HepG2 (cell line): ENCODE results near the gene ABCB6. TPM values are rescaled to one million over a fixed set of nuclear protein-coding genes. Genes with fewer than 3 reads are reported as not detected.

ENCODE experiments used
- ATF3 ChIP-seq: sonication (generic); formaldehyde crosslinking; IDR thresholded peaks from 2 replicates; pipeline ENCODE4 v1.4.0; 2020; ENCODE audit warnings: missing genetic modification reagents
- CC2D1A ChIP-seq: sonication (generic); formaldehyde crosslinking; IDR thresholded peaks from 2 replicates; pipeline ENCODE4 v1.8.1; 2023; ENCODE audit warnings: mild to moderate bottlenecking, missing genetic modification reagents
- CREBL2 ChIP-seq: sonication (generic); formaldehyde crosslinking; IDR thresholded peaks from 2 replicates; pipeline ENCODE4 v1.8.1; 2023; ENCODE audit warnings: missing genetic modification reagents, mild to moderate bottlenecking, borderline replicate concordance
- DBP ChIP-seq: sonication (generic); formaldehyde crosslinking; IDR thresholded peaks from 2 replicates; pipeline ENCODE4 v1.4.0; 2020; ENCODE audit warnings: missing genetic modification reagents; ENCODE audit errors: not compliant biosample characterization
- HOXA9 ChIP-seq: sonication (generic); formaldehyde crosslinking; IDR thresholded peaks from 2 replicates; pipeline ENCODE4 v1.8.1; 2022; ENCODE audit warnings: missing genetic modification reagents, mild to moderate bottlenecking, moderate library complexity, borderline replicate concordance
- JUND ChIP-seq: sonication (generic); formaldehyde crosslinking; IDR thresholded peaks from 2 replicates; pipeline ENCODE4 v1.8.0; 2022; ENCODE audit warnings: mild to moderate bottlenecking, missing genetic modification reagents
- MYPOP ChIP-seq: sonication (generic); formaldehyde crosslinking; IDR thresholded peaks from 2 replicates; pipeline ENCODE4 v1.8.1; 2023; ENCODE audit warnings: mild to moderate bottlenecking, moderate library complexity, missing genetic modification reagents
- NFE2 ChIP-seq: sonication (generic); formaldehyde crosslinking; IDR thresholded peaks from 2 replicates; pipeline ENCODE4 v1.4.0; 2020; ENCODE audit warnings: missing genetic modification reagents
- SMYD3 ChIP-seq: sonication (generic); formaldehyde crosslinking; IDR thresholded peaks from 2 replicates; pipeline ENCODE4 v1.8.1; 2023; ENCODE audit warnings: mild to moderate bottlenecking, missing genetic modification reagents
- SOX13 ChIP-seq, 3 experiments: fragments of 450-650 bp in 1 of 3; sonication (generic) in 1 of 3; formaldehyde crosslinking in 1 of 3; IDR thresholded peaks in 2 of 3; conservative IDR thresholded peaks in 1 of 3; 2 replicates each; pipeline versions ENCODE4 v1.5.0 to v1.6.1; 2016 to 2020; ENCODE audit warnings: antibody characterized with exemption in 1 of 3, mild to moderate bottlenecking in 1 of 3, missing compliant biosample characterization in 1 of 3, missing genetic modification reagents in 1 of 3, moderate library complexity in 1 of 3
- USF2 ChIP-seq, 2 experiments: sonication (generic) in 1 of 2; formaldehyde crosslinking in 1 of 2; IDR thresholded peaks; 2 replicates each; pipeline versions ENCODE4 v1.5.1 to v1.6.1; 2011 to 2020; ENCODE audit warnings: borderline replicate concordance in 1 of 2, low read depth in 1 of 2, low read length in 1 of 2, mild to moderate bottlenecking in 1 of 2, missing genetic modification reagents in 1 of 2, moderate library complexity in 1 of 2
- ZIK1 ChIP-seq: sonication (generic); formaldehyde crosslinking; IDR thresholded peaks from 2 replicates; pipeline ENCODE4 v1.5.0; 2020; ENCODE audit warnings: mild to moderate bottlenecking, low read depth, missing genetic modification reagents, borderline replicate concordance
- ZNF18 ChIP-seq: sonication (generic); formaldehyde crosslinking; IDR thresholded peaks from 2 replicates; pipeline ENCODE4 v1.8.0; 2022; ENCODE audit warnings: mild to moderate bottlenecking, missing genetic modification reagents; ENCODE audit not compliant: insufficient replicate concordance
- ZNF333 ChIP-seq: sonication (generic); formaldehyde crosslinking; IDR thresholded peaks from 2 replicates; pipeline ENCODE4 v1.4.0; 2020; ENCODE audit warnings: mild to moderate bottlenecking, missing genetic modification reagents, borderline replicate concordance
- ZNF343 ChIP-seq: sonication (generic); formaldehyde crosslinking; IDR thresholded peaks from 2 replicates; pipeline ENCODE4 v1.4.0; 2020; ENCODE audit warnings: mild to moderate bottlenecking, missing genetic modification reagents
- ZNF367 ChIP-seq: sonication (generic); formaldehyde crosslinking; IDR thresholded peaks from 2 replicates; pipeline ENCODE4 v1.4.0; 2020; ENCODE audit warnings: missing genetic modification reagents, borderline replicate concordance
- ZNF615 ChIP-seq: sonication (generic); formaldehyde crosslinking; IDR thresholded peaks from 2 replicates; pipeline ENCODE4 v1.5.0; 2020; ENCODE audit warnings: mild to moderate bottlenecking, missing genetic modification reagents, borderline replicate concordance
- ZNF616 ChIP-seq: sonication (generic); formaldehyde crosslinking; IDR thresholded peaks from 2 replicates; pipeline ENCODE4 v1.5.0; 2020; ENCODE audit warnings: low read depth, mild to moderate bottlenecking, missing genetic modification reagents
- ZNF75D ChIP-seq: sonication (generic); formaldehyde crosslinking; IDR thresholded peaks from 2 replicates; pipeline ENCODE4 v1.8.1; 2023; ENCODE audit warnings: missing genetic modification reagents, mild to moderate bottlenecking, borderline replicate concordance
- ZNF782 ChIP-seq: sonication (generic); formaldehyde crosslinking; IDR thresholded peaks from 2 replicates; pipeline ENCODE4 v1.4.0; 2020; ENCODE audit warnings: missing genetic modification reagents, mild to moderate bottlenecking, borderline replicate concordance
- ZNF816 ChIP-seq: sonication (generic); formaldehyde crosslinking; IDR thresholded peaks from 2 replicates; pipeline ENCODE4 v1.8.0; 2022; ENCODE audit warnings: missing genetic modification reagents, mild to moderate bottlenecking, borderline replicate concordance
- ZSCAN29 ChIP-seq: sonication (generic); formaldehyde crosslinking; conservative IDR thresholded peaks from 2 replicates; pipeline ENCODE4 v1.4.0; 2020; ENCODE audit warnings: mild to moderate bottlenecking, missing genetic modification reagents
- polyA plus RNA-seq, 8 experiments: library from polyadenylated mRNA; depleted of rRNA in 3 of 8; stranded (reverse) in 7 of 8; unstranded in 1 of 8; fragments of >200 nt; fragmentation: Illumina TruSeq in 4 of 8; extraction: Trizol in 4 of 8; gene quantifications; 2 replicates each; pipeline versions ENCODE4 v1.2.1 to v1.2.3, GENCODE V29; 2011 to 2016; ENCODE audit warnings: low read depth in 4 of 8, missing spikeins in 1 of 8, mixed read lengths in 1 of 8; ENCODE audit not compliant: insufficient read depth in 1 of 8
- total RNA-seq, 5 experiments: library from RNA; depleted of rRNA; stranded (reverse); fragments of >200 nt; fragmentation: Illumina TruSeq; extraction: Trizol; gene quantifications; 2 replicates each; pipeline ENCODE4 v1.2.3, GENCODE V29; 2016; ENCODE audit warnings: low read depth in 1 of 5

Gene ABCB6
- total and polyA plus RNA-seq, 2 of the 13 experiments (the other 11 are each of a cell fraction or from before 2014, with no cell fraction given) = 91.1 to 137 TPM

GRCh38 chr2:219228911-219229304 lies 10.2 kb upstream of the ABCB6 start (continued):
- TF ChIP-seq ZSCAN29 (CRISPR knock-in tag) (peak; percentile 92; the same call in 1 of the 2 replicates), ATF3 (CRISPR knock-in tag) (no peak), MYPOP (CRISPR knock-in tag) (no peak), ZNF333 (CRISPR knock-in tag) (0 out of 2 replicates have a peak, but pooled peaks have one; percentile 17), HOXA9 (CRISPR knock-in tag) (no peak), CREBL2 (CRISPR knock-in tag) (no peak), JUND (CRISPR knock-in tag) (0 out of 2 replicates have a peak, but pooled peaks have one; percentile 9), SOX13 (IDR thresholded peaks at IDR 0.05) (no peak), SOX13 (CRISPR knock-in tag; conservative IDR thresholded peaks at IDR 0.05 in 1 of 2, IDR thresholded peaks at IDR 0.05 in 1 of 2) (0 out of 4 replicates have a peak, but pooled peaks of 1 of the 2 experiments have one; percentile 17), ZNF367 (CRISPR knock-in tag) (no peak), ZNF343 (CRISPR knock-in tag) (0 out of 2 replicates have a peak, but pooled peaks have one; percentile 48), USF2 (IDR thresholded peaks at IDR 0.05; ENCODE audit: low read depth, low read length) (no peak), USF2 (CRISPR knock-in tag; IDR thresholded peaks at IDR 0.05; ENCODE audit: borderline replicate concordance) (peak; percentile 13; the same call in 1 of the 2 replicates), ZNF18 (no peak), ZNF616 (CRISPR knock-in tag) (no peak), ZNF782 (CRISPR knock-in tag) (peak; percentile 74; the same call in 1 of the 2 replicates), DBP (peak; percentile 6), ZIK1 (peak; percentile 23; the same call in 1 of the 2 replicates), SMYD3 (CRISPR knock-in tag) (no peak; the same call in 1 of the 2 replicates), CC2D1A (CRISPR knock-in tag) (0 out of 2 replicates have a peak, but pooled peaks have one; percentile 44), ZNF816 (no peak), ZNF615 (CRISPR knock-in tag) (peak; percentile 29; the same call in 1 of the 2 replicates), ZNF75D (CRISPR knock-in tag) (no peak), NFE2 (CRISPR knock-in tag) (no peak)
